ENCODE data around the gene DNAJC16. TPM values are rescaled to one million over a fixed set of nuclear protein-coding genes. Genes with fewer than 3 reads are reported as not detected.
"Not testable (repeated sequence)": the region's sequence is repeated elsewhere in the genome, so short reads cannot be mapped to it uniquely, and the experiment has no call there.

Gene DNAJC16
- total RNA-seq, 1 donor from 2014 or later, result 23.6 TPM

DNA sequence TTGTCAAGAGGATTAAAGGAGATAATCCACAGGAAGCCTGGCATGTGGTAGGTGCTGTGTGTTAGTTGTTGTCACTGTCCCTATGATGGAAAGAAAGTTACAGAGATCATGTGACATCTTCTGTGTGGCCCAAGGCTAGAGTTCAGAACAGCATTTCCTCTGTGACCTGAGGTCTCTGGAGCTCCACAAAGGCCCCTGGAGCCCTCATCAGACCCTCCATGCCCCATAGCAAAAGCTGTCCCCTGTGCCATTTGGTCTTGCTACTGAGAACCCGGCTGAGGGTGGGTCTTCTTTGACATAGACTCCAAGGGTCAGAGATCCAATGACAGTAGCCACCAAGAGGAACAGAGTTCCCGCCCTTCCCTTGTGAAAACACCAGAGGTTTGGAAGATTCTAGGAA, 42.7 kb upstream of the DNAJC16 start:
- Mint-ChIP-seq H3K27me3 (ENCODE audit: low read depth) (no peaks in the 10 kb centered on the region), H3K9me3 (no peaks in the 10 kb centered on the region), H3K27ac (ENCODE audit: unreplicated experiment) (no peak overlapping the region), H3K36me3 (ENCODE audit: low read depth) (peaks cover 6% of the 10 kb centered on the region), H3K4me1 (no peaks in the 10 kb centered on the region), H3K4me3 (no peak overlapping the region)
- TF ChIP-seq, protein P1, sequence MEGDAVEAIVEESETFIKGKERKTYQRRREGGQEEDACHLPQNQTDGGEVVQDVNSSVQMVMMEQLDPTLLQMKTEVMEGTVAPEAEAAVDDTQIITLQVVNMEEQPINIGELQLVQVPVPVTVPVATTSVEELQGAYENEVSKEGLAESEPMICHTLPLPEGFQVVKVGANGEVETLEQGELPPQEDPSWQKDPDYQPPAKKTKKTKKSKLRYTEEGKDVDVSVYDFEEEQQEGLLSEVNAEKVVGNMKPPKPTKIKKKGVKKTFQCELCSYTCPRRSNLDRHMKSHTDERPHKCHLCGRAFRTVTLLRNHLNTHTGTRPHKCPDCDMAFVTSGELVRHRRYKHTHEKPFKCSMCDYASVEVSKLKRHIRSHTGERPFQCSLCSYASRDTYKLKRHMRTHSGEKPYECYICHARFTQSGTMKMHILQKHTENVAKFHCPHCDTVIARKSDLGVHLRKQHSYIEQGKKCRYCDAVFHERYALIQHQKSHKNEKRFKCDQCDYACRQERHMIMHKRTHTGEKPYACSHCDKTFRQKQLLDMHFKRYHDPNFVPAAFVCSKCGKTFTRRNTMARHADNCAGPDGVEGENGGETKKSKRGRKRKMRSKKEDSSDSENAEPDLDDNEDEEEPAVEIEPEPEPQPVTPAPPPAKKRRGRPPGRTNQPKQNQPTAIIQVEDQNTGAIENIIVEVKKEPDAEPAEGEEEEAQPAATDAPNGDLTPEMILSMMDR (conservative IDR thresholded peaks at IDR 0.05), result no peak
- no peak for DNase-seq (ENCODE audit: low read depth, low spot score)

GRCh38 chr1:15484443-15484842, 42.2 kb upstream of the DNAJC16 start:
- H3K27ac Mint-ChIP-seq (ENCODE audit: unreplicated experiment); H3K36me3 Mint-ChIP-seq (ENCODE audit: low read depth); H3K9me3 Mint-ChIP-seq; DNase-seq (ENCODE audit: low read depth, low spot score); H3K4me3 Mint-ChIP-seq; H3K4me1 Mint-ChIP-seq; H3K27me3 Mint-ChIP-seq (ENCODE audit: low read depth): not testable (repeated sequence)

DNA sequence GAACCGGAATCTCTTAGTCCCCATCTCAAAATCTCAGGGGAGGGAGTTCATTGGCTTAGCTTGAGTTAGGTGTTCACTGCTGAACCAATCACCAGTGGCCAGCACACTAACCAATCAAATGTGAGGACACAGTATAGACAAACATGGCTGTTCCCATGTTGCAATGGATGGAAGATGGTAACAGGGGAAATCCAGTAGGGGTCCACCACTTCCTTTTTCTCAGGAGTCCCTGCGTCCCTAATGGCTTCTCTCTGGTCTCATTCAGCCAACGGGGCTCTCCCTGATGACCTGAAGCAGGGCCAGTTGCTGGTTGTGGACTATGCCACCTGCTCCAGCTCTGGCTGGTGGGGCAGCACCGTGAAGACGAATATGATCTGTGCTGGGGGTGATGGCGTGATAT, 41.0 kb upstream of the DNAJC16 start:
- peaks cover 11% of the 10 kb centered on the region for H3K36me3 Mint-ChIP-seq (ENCODE audit: low read depth)
- DNase-seq (ENCODE audit: low read depth, low spot score), result no peak
- no peak overlapping the region for H3K4me3 Mint-ChIP-seq
- TF ChIP-seq, protein P1 (conservative IDR thresholded peaks at IDR 0.05), result no peak
- no peak overlapping the region for H3K27ac Mint-ChIP-seq (ENCODE audit: unreplicated experiment)
- no peaks in the 10 kb centered on the region for H3K27me3 Mint-ChIP-seq (ENCODE audit: low read depth)
- no peaks in the 10 kb centered on the region for H3K4me1 Mint-ChIP-seq
- H3K9me3 Mint-ChIP-seq, result no peaks in the 10 kb centered on the region

- Mint-ChIP-seq H3K27ac (ENCODE audit: unreplicated experiment) (peak overlapping the region; percentile 35), H3K36me3 (ENCODE audit: low read depth) (peaks cover 11% of the 10 kb centered on the region)
- not testable (repeated sequence) for H3K4me3 Mint-ChIP-seq; H3K27me3 Mint-ChIP-seq (ENCODE audit: low read depth); DNase-seq (ENCODE audit: low read depth, low spot score); H3K9me3 Mint-ChIP-seq; H3K4me1 Mint-ChIP-seq
Observed at GRCh38 chr1:15486844-15487610, 39.6 kb upstream of the DNAJC16 start.

GRCh38 chr1:15488371-15488770, 38.3 kb upstream of the DNAJC16 start:
- TF ChIP-seq, protein P1 (conservative IDR thresholded peaks at IDR 0.05), result no peak
- no peak for DNase-seq (ENCODE audit: low read depth, low spot score)
- peaks cover 11% of the 10 kb centered on the region for H3K36me3 Mint-ChIP-seq (ENCODE audit: low read depth)
- H3K27me3 Mint-ChIP-seq (ENCODE audit: low read depth), result no peaks in the 10 kb centered on the region
- H3K27ac Mint-ChIP-seq (ENCODE audit: unreplicated experiment), result no peak overlapping the region
- no peaks in the 10 kb centered on the region for H3K9me3 Mint-ChIP-seq
- no peak overlapping the region for H3K4me3 Mint-ChIP-seq
- no peaks in the 10 kb centered on the region for H3K4me1 Mint-ChIP-seq

GRCh38 chr1:15489052-15489736, 37.5 kb upstream of the DNAJC16 start:
- Mint-ChIP-seq H3K36me3 (ENCODE audit: low read depth) (peaks cover 11% of the 10 kb centered on the region), H3K4me3 (no peak overlapping the region), H3K4me1 (no peaks in the 10 kb centered on the region), H3K27me3 (ENCODE audit: low read depth) (no peaks in the 10 kb centered on the region), H3K27ac (ENCODE audit: unreplicated experiment) (no peak overlapping the region), H3K9me3 (no peaks in the 10 kb centered on the region)
- TF ChIP-seq, protein P1 (conservative IDR thresholded peaks at IDR 0.05), result no peak
- DNase-seq (ENCODE audit: low read depth, low spot score), result no peak

- not testable (repeated sequence) for DNase-seq (ENCODE audit: low read depth, low spot score); H3K27me3 Mint-ChIP-seq (ENCODE audit: low read depth); H3K4me1 Mint-ChIP-seq; H3K4me3 Mint-ChIP-seq; H3K36me3 Mint-ChIP-seq (ENCODE audit: low read depth); H3K27ac Mint-ChIP-seq (ENCODE audit: unreplicated experiment); H3K9me3 Mint-ChIP-seq
Observed at GRCh38 chr1:15491010-15491409, 35.6 kb upstream of the DNAJC16 start.

Data from neural crest cell (in vitro differentiated cells).